Stimulated activated CD4-positive, alpha-beta T cell treated with anti-CD3 and anti-CD28 coated beads, Interleukin-12 subunit alpha, Interleukin-12 subunit beta, amount 100 ng/mL, for 48 hours (primary cell): ENCODE measurements around the gene COPE.
"Not testable (repeated sequence)": the region's sequence is repeated elsewhere in the genome, so short reads cannot be mapped to it uniquely, and the experiment has no call there.

ENCODE experiments used
- DNase-seq, 3 donors: peaks; one replicate each; pipeline ENCODE4 v3.0.0-alpha.2; 2020; ENCODE audit warnings: low read depth in 2 of 3, low spot score in 1 of 3

COPE gene

DNA sequence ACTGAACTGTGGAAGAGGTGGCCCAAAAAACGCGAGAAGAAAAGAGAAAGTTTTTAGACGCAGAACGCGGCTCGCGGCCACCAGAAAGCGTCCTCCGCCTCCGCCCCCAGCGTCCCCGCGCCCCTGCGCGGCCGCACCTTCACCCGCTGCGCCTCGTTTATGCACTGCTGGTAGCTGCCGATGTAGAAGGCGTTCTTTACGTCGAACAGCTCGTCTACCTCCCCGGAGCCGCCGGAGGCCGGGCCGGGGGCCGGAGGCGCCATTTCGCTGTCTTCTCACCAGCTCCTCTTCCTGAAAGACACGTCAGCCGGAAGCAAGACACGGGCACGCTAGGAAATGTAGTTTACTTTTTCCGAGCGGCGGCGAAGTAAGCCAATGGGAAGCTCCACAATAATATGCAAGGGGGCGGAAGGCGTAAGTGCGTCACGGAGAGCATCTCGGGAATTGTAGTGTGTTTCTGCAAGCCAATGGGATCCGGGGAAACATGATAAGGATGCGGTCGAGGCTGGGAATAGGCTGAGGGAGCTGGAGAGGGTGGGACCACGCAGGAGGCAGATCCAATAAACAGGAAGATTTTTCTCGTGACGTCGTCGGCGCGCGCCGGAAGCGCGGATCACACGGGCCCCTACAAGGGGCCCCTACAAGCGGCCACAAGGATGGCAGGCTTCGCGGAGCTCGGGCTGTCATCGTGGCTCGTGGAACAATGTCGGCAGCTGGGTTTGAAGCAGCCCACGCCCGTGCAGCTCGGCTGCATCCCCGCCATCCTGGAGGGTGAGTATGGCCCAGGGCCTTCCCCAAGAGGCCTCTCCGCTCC is at the start of gene COPE, which contains the start of gene DDX49:
Gene COPE, minus strand, starts transcription at position 302 of the 814 bp plus-strand sequence. Its CDS starts 39 bp downstream, at position 263.
Gene DDX49, plus strand, starts transcription at position 630 of the 814 bp plus-strand sequence. Its CDS starts 27 bp downstream, at position 657.
- peak; percentile 94 to 97 (median 95) for DNase-seq

DNA sequence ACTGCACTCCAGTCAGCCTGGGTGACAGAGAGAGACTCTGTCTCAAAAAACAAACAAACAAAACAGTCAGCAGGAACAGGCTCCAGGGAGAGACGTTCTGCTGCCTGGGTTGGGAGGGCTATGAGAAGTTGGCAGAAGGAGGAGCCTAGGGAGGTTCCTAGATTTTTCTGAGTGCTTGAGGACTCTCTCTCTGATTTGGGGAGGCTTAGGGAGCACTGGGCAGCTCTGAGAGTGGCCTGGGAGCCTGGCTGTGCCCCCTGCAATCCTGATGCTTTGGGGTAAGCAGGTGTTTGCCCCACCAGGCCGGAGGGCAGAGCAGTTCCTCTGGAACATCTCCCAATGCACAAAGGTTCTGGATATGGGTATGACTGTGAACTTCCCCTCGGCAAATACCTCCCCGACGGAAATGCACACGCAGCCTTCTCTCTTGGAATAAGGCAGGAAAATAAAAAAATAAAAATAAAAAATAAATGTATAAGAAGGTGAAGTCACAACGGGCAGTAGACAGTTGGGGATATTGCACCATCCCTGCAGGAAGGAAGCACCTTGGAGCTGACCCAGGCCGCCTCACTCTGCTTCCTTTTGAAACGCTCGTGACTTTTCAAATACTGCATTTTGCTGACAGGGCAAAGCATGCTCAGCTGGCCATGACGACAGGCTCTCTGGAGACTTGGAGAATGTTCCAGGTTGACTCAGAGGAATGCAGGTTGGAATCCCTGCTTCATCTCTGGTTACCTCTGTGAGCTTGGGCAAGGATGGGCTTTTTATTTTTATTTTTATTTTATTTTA is 48.4 kb upstream of the COPE start:
- no peak for DNase-seq

DNA sequence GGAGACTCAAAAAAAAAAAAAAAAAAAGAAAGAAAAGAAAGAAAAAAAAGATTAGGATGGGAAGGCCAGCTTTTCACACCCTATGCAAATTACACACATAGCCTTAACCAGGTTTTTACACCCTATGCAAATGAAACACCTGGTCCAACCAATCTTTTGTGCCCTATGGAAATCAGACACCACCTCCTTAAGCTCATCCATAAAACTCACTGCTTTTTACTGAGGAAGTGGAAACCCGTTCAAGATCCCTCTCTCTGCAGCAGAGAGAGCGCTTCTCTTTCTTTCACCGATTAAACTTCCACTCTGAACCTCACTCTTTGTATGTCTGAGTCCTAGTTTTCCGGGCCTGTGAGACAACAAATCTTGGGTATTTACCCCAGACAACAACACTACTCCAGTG is 47.1 kb upstream of the COPE start:
- DNase-seq: no peak

DNA sequence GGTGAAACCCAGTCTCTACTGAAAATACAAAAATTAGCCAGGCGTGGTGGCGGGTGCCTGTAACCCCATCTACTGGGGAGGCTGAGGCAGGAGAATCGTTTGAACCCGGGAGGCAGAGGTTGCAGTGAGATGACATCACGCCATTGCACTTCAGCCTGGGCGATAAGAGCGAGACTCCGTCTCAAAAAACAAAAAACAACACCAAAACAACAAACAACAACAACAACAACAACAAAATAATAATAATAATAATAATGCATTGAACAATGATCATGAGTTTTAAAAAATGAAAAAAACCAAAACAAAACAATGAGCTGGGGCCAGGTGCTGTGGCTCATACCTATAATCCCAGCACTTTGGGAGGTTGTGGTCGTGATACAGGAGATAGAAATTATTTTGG is 44.9 kb upstream of the COPE start:
- DNase-seq: no peak

DNA sequence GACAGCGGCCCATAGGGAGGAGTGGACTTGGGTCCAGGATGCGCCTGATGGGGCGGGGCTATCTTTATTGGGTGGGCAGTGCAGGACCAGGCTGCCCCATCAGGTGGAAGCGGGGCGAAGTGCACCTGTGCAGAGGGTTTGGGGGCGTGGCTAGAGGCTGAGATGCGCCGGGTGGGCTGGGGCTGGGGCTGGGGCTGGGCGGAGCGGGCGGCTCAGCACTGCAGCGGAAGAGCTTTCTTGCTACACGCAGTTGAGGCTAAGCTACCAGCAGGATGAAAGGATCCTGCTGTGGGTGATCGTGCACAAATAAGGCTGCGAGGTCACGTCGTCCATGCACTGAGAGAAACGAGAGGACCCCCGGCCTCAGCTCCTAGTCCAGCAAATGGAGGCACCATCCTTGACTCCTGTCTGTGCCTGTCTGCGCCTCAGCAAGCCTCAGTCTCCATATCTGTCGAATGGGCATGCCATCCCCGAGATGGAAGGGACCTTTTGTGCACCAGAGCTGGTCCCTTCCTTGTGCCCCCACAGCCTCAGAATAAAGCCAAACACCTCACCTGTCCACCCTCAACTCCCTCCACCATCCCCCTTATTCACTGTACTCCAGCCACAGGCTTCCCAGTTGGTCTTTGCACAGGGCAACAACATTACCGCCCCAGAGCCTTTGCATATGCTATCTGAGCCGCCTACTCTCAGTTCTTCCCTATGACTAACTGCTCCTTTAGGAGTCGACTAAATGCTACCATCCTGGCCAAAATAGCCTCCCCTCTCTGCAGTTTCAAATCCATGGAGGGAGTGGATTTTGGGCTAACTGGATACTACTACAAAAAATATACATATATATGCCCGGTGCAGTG is 42.8 kb upstream of the COPE start:
- DNase-seq: no peak

DNA sequence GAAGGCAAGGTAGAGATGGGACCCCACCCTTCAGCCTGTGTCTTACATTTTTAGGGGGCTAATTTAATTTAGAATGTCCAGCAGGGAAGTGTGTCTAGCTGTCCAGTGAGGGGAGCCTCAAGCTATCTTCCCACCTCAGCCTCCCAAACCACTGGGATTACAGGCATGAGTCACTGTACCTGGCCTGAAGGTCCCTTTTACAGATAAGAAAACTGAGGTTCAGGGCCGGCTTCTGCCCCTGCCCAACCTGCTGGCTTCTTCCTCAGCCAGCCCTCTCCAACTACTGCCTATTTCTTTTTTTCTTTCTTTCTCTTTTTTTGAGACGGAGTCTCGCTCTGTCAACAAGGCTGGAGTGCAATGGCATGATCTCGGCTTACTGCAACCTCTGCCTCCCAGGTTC is 41.2 kb upstream of the COPE start:
- no peak for DNase-seq

DNA sequence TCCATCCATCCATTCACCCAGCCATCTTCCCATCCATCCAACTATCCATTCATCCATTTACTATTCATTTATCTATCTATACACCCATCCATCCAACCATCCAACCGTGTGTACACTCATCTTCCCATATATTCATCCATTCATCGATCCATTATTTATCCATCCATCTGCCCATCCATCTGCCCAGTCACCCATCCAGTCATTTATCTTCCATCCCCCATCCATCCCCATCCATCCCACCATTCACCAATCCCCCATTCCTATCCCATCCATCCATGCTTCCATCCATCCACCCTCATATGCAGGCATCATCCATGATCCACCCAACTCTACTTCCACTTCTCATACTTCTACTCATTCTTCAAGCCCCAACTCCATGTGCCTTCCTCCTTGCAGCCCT is 35.9 kb upstream of the COPE start:
- DNase-seq: no peak

DNA sequence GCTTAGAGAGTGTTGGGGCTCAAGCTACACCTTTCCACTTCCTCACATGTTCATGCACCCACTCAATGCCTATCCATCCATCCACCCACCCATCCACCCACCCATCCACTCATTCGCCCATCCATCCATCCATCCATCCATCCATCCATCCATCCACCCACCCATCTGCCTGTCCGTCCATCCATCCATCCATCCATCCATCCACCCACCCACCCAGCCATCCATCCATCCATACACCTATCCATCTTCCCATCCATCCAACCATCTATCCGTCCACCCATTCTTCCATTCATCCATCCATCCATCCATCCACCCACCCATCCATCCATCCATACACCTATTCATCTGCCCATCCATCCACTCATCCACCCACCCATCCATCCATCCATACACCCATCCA is 34.9 kb upstream of the COPE start:
- no peak for DNase-seq

DNA sequence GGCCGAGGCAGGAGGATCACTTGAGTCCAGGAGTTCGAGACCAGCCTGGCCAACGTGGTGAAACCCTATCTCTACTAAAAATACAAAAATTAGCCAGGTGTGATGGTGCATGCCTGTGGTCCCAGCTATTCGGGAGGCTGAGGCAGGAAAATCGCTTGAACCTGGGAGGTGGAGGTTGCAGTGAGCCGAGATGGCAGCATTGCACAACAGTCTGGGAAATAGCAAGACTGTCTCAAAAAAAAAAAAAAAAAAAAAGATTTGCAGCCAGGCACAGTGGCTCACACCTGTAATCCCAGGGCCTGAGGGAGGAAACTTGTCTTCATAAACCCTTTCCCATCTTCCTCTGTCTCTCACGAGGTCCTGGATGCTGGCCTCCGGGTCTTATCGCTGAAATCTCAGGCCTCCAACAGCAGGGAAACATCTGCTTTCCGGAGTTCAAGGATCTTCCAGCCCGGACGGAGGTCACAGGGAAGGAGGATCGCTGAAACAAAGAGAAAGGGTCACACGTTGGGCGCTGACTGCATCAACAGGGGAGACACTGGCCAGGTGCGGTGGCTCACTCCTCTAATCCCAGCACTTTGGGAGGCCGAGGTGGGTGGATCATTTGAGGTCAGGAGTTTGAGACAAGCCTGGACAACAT is 33.3 kb upstream of the COPE start:
- DNase-seq: not testable (repeated sequence)

DNA sequence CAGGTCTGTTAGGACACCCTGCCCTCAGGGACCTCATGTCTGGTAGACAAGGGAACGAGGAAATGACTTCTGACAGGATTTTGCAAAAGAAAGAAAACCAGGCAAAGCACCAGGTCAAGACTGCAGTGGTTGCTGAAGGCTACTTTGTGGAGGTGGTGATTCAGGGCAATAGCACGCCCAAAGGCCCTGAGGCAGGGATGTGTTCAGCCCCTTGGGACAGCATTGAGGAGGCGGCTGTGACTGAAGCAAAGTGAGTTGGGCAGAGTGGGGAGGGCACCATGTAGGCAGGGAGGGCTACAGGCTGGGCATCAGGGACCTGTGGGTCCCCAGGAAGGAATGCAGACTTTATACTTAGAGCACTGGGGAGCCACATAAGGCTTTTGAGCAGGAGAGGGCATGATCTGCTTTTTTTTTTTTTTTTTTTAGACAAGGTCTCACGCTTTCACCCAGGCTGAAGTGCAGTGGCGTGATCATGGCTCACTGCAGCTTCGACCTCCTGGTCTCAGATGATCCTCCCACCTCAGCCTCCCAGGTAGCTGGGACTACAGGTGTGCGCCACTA is 32.6 kb upstream of the COPE start:
- no peak for DNase-seq

DNA sequence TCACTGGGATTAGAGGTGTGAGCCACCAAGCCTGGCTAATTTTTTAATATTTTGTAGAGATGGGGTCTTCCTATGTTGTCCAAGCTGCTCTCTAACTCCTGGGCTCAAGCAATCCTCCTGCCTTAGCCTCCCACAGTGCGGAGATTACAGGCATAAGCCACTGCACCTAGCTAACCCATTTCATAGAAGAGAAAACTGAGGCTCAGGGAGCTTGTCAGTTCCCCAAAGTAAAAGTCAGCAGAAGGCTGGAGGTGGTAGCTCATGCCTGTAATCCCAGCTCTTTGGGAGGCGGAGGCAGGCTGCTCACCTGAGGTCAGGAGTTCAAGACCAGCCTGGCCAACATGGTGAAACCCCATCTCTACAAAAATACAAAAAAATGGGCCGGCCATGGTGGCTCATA is 30.7 kb upstream of the COPE start:
- DNase-seq: no peak

DNA sequence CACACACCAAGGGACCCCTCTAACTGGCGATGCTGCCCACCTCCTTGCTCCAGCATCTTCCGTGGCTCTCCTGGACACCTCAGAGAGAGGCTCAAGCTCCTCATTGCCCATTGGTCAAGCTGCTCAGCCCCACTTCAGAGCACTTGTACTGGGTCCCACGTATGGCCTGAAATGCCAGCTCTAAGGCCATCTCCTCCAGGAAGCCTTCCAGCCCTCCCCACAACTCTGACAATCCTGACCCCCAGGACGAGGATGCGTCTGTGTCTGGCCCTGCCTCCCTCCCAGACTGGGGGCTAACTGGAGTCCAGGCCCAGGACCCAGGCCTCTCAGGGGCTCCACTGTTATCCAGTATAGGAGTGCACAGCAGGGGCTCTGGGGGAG is 29.8 kb upstream of the COPE start:
- no peak for DNase-seq

DNA sequence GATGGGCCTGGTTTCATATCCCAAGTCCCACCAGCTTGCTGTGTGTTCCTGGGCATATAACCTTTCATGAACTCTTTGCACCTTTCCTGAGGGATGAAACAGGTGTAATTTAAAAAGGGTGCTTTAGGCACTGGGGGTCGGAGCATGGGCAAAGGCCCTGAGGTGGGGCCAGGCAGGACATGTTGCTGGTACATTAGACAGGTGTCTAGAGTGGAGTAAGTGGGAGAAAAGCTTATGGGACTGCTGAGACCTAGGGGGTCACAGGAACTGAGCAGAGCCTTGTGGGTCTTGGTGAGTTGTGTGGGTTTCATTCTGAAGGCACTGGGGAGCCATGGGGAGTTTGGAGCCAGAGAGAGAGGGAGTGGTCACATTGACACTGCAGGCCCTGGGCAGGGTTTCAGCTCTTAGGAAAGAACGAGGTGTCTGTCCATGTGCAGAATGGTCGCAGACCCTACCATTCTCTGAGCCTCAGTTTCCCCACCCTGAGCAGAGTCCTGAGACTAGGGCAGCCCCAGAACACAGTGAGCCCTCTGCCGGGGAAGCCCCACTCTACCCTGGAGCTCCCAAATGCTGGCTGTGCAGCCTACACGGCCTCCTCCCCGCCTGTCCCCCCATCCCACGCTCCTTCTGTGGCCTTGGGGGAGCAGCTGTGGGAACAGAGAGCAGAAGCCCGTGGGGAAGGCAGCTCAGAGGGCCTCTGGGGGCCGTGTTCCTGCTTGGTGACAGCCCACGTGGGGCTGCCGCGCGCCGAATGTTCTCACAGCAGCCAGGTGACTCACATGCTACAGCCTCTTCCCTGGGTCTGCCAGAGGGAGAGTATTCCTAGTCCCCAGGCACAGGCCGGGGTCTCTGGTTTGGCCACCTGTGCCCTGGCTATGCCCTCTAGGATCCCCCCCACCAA is 29.1 kb upstream of the COPE start:
- no peak for DNase-seq

DNA sequence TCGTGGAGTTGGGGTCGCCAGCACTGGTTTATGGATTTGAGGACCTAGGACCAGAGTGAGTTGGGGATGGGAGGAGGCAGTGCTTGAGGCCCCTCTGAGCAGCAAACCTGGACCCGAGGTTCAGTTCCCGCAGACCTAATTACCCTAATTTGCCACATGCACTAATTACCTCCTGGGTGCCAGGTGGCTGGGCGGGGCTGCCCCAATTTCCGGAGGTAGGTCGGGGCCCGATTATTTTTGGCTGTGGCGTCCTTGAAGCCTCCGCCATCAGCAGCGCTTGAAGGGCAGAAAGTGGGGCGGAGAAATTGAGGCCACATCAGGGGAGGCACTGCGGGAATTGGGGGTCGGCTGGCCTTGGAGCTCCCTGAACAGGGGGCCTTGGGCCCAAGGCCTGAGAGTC is 27.7 kb upstream of the COPE start:
- DNase-seq: no peak

DNA sequence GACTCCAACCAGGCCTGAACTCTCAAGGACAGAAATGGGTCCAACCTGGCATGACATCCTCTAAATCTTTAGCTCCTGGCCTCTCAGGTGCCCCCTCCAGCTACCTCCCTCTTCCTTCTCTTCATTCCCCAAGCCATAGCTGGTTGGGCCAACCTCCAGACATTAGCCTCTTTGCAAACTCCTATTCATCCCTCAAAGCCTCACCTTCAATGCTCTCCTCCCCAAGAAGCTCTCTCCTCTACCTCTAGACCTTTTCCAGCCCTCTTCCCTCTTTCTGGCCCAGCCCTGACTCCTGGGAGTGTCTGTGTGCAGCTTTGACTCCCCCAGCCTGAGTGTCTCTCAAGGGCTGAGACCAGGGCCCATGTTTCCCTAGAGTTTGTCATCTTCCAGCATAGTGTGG is 27.1 kb upstream of the COPE start:
- no peak for DNase-seq

DNA sequence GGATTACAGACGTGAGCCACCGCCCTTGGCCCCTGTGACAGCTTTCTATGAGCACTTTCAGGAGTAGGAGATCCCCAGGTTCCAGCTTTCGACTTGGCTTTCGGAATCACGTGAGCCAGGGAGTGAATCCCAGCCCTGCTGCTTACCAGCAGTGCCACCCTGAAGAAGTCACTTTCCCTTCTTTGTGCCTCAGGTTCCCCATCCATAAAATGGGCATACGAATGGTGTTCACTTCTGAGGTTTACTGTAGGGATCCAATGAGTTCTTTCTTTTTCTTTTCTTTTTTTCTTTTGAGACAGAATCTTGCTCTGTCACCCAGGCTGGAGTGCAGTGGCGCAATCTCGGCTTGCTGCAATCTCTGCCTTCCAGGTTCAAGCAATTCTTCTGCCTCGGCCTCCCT is 26.1 kb upstream of the COPE start:
- DNase-seq: no peak

DNA sequence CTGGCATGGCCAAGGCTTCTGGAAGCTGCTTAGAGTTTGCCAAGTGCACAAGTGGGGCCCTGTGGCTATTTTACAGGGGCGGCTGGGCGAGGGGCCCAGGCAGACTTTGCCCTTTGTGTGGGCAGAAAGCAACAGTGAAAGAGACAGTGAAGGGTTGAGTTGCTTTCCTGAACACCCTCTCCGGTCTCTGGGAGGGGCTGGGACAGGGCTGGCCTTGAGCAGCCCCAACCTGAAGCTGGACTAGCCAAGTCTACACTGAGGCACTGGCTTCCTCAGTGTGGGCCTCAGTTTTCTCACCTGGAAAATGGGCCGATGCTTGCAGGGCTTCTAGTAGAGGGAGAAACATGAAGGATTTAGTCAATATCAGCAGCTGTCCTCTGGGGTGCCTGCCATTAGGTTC is 24.3 kb upstream of the COPE start:
- DNase-seq: no peak

DNA sequence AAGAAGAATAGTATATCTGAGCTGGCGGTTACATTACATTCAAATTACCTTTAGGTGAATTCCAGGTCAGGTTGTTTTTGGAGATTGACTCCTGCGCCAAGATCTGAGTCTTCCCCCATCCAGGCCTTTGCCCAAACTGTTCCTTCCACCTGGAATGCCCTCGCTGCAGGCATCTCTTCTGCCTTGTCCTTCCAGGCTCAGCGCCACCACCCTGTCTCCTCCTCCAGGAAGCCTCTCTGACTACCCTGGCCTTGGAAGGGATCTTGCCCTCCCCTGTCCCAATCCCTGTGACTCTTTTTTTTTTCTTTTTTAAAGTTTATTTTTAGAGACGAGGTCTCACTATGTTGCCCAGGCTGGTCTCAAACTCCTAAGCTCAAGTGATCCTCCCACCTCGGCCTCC is 23.5 kb upstream of the COPE start:
- DNase-seq: no peak

DNA sequence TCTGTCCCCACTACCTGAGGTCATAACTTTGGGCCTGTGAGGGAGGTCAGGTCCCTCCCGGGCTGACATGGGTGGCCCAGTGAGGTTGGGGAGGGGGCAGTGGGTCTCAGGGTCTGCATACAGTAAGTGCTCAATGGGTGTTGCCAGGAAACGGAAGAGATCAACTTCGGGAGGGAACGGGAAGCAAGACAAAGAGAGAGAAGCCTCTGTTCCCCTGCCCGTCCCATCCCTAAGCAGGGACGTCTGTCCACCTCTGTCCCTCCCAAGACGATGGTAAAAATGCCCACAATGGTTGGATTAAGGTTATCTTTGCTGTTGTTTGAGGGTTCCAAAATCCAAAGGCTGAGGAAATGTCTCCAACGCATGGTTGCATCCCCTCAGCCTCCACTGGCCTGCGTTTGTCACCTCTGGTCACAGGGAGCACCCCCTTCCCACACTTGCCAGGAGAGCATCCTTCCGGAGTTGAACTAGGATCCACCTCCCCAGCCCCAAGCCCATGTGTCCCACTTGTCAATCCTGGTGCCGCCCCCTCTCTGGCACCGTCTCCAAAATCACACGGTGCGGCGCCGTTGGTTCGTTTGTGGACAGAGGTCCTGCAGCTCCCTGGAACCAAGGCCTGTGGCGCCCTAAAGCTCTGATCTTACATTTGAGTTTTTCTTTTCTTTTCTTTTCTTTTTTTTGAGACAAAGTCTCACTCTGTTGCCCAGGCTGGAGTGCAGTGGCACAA is 22.6 kb upstream of the COPE start:
- DNase-seq: no peak
